Stimulated activated naive CD8-positive, alpha-beta T cell treated with anti-CD3 and anti-CD28 coated beads, Interleukin-15, Interleukin-2, amounts not matched to agents 100 ng/mL and 50 ng/mL, for 24 hours (primary cell): ENCODE measurements around the gene GNMT.

Experiments
- H3K27ac Mint-ChIP-seq: one replicate; pipeline ENCODE4 v1.8.0; 2021; ENCODE audit warnings: mild to moderate bottlenecking, mixed read lengths
- H3K27me3 Mint-ChIP-seq: one replicate; pipeline ENCODE4 v1.8.0; 2021; ENCODE audit warnings: mixed read lengths
- H3K36me3 Mint-ChIP-seq: one replicate; pipeline ENCODE4 v1.8.0; 2021; ENCODE audit warnings: low read depth, mixed read lengths
- H3K4me1 Mint-ChIP-seq: one replicate; pipeline ENCODE4 v1.8.0; 2021; ENCODE audit warnings: low read depth, mixed read lengths
- H3K4me3 Mint-ChIP-seq: one replicate; pipeline ENCODE4 v1.8.0; 2021; ENCODE audit warnings: mild to moderate bottlenecking, mixed read lengths
- H3K9me3 Mint-ChIP-seq: one replicate; pipeline ENCODE4 v1.8.0; 2021; ENCODE audit warnings: mixed read lengths

Gene GNMT

DNA sequence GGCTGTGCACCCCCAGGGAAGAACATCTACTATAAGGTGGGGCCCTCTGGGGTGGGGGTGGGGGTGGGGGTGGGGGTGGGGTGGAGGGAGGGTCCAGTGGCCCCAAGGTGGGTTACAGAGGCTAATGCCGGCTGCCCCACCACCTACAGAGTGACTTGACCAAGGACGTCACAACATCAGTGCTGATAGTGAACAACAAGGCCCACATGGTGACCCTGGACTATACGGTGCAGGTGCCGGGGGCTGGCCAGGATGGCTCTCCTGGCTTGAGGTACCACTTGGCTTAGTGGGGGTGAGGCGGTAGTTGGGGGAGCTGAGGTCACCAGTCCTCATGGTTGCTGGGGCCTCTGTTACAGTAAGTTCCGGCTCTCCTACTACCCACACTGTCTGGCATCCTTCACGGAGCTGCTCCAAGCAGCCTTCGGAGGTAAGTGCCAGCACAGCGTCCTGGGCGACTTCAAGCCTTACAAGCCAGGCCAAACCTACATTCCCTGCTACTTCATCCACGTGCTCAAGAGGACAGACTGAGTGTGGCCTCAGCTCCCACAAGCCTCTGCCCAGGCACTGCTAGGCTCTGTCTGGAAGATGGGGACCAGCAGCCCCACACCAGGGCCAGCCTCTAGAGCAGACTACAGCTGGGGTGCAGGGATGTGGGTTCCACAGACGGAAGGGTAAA is 2.8 kb downstream of the GNMT start:
- Mint-ChIP-seq H3K9me3 (no peaks in the 10 kb centered on the region), H3K27me3 (no peaks in the 10 kb centered on the region), H3K4me3 (no peak overlapping the region), H3K27ac (no peak overlapping the region), H3K4me1 (peaks cover 9% of the 10 kb centered on the region), H3K36me3 (peaks cover 11% of the 10 kb centered on the region)

DNA sequence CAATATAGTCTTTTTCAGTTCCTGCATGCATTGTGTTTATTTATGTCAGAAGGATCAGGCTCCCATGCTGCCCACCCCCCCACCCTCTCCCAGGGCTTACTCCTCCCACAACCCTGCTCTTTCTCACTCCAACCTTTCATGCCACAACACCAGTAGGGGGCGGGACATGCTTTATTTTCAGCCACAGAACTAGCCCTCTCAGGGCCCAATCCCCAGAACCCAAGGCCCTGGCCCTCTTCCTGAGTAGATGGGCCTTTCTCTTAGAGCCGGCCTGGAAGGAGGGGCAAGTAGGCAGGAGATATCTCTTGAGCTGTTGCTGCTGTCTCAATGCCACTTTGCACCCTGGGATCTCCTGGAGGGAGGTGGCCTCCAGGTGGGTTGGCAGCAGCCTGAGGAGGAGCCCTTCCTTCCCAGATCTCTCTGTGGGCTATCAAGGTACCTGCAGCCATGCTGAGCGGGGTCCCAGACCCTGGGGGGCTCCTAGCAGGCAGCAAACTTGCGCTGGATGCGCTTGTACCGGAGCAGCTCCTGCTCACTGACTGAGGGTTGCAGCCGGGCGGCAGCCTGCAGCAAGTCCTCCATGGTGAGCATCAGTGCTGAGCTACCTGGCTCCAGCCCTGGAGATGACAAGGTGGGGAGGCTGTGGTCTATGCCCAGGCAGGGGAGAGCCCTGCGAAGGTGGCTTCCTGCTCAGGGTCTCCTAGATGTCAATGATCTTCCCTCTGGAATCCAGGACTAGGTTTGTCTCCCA is 3.5 kb downstream of the GNMT start:
- H3K27ac Mint-ChIP-seq: no peak overlapping the region
- no peak overlapping the region for H3K4me3 Mint-ChIP-seq
- peaks cover 11% of the 10 kb centered on the region for H3K36me3 Mint-ChIP-seq
- H3K4me1 Mint-ChIP-seq: peaks cover 9% of the 10 kb centered on the region
- H3K9me3 Mint-ChIP-seq: no peaks in the 10 kb centered on the region
- no peaks in the 10 kb centered on the region for H3K27me3 Mint-ChIP-seq

DNA sequence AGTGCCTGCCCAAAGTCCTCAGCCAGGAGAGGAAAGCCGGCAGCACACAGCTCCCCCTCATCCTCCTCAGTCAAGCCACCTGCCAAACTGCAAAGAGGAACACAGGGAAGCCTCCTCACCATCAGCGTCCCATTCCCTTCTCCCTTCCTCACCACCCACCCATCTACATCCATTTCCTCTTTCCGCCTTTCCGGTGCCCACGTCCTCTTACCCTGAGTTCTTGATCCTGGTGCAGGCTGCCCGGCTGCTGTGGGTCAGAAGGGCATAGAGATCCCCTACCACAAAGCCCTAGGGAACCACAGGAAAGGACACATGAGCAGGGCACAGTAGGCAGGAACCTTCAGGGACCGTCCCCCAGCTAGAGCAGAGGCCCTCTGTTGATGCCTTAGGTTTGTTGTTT is 6.0 kb downstream of the GNMT start:
- peaks cover 11% of the 10 kb centered on the region for H3K36me3 Mint-ChIP-seq
- no peaks in the 10 kb centered on the region for H3K27me3 Mint-ChIP-seq
- no peaks in the 10 kb centered on the region for H3K9me3 Mint-ChIP-seq
- H3K4me3 Mint-ChIP-seq: no peak overlapping the region
- peaks cover 14% of the 10 kb centered on the region for H3K4me1 Mint-ChIP-seq
- H3K27ac Mint-ChIP-seq: no peak overlapping the region

DNA sequence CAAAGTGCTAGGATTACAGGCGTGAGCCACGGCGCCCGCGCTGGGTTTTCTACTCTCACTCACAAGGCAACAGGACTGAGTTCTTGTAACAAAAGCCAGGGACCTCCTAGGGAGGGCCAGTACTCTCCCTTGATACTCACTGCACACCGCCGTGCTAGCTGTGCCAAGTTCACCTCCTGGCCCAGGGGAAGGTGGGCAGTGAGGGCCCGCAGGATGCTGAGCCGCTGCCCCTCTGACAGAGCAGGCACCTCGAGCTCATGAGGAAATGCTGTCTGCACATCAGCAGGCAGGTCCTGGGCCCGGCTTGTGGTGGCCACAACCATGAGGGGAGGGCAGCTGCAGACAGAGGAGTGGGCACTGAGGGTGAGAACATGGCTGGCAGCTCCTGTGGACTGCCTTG is 6.7 kb downstream of the GNMT start:
- peaks cover 18% of the 10 kb centered on the region for H3K4me1 Mint-ChIP-seq
- no peaks in the 10 kb centered on the region for H3K9me3 Mint-ChIP-seq
- H3K36me3 Mint-ChIP-seq: peaks cover 5% of the 10 kb centered on the region
- no peak overlapping the region for H3K4me3 Mint-ChIP-seq
- H3K27me3 Mint-ChIP-seq: no peaks in the 10 kb centered on the region
- no peak overlapping the region for H3K27ac Mint-ChIP-seq

DNA sequence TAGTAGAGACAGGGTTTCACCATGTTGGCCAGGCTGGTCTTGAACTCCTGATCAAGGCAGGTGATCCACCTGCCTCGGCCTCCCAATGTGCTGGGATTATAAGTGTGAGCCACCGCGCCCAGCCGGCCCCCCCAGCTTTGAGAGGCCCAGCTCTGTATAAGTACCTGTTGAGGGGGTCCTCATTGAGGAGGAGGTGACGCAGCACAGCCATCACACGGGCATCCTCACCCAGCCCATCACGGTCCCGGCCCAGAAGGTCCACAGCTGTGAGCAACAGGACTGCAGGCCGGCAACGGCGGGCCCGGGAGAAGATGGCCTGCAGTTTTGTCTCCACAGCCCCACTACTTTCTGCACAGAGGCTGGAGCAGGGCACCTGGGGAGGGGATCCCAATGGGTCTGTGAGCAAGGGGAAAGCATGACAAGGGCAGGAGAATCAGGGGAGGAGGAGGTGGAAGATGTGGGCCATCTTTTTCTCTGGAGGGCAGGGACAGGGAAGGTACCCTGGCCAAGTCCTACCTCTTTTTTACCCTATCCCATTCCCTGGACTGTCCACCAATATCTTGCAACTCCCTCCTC is 7.7 kb downstream of the GNMT start:
- peaks cover 5% of the 10 kb centered on the region for H3K36me3 Mint-ChIP-seq
- peaks cover 18% of the 10 kb centered on the region for H3K4me1 Mint-ChIP-seq
- H3K4me3 Mint-ChIP-seq: no peak overlapping the region
- H3K27me3 Mint-ChIP-seq: no peaks in the 10 kb centered on the region
- no peaks in the 10 kb centered on the region for H3K9me3 Mint-ChIP-seq
- H3K27ac Mint-ChIP-seq: no peak overlapping the region

DNA sequence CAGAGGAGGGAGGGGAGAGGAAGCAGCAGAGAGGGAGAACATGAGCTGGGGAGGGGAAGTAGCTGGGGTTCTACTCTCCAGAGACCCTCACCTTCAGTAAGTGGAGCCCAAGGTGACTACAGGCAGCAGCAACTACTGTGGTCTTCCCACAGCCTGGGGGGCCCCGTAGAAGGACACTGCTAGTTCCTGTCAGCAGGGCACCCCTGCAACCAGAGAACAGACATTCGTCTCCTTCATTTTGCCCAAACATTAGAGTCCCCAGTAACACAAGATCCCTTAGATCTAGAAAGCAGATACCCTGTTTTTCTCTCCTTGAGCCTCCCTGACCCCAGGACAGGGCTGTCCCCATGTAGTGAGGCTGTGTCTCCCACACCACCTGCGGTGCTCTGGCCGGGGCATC is 8.2 kb downstream of the GNMT start:
- Mint-ChIP-seq H3K36me3 (peaks cover 5% of the 10 kb centered on the region), H3K27me3 (no peaks in the 10 kb centered on the region), H3K27ac (no peak overlapping the region), H3K4me1 (peaks cover 20% of the 10 kb centered on the region), H3K9me3 (no peaks in the 10 kb centered on the region), H3K4me3 (no peak overlapping the region)

DNA sequence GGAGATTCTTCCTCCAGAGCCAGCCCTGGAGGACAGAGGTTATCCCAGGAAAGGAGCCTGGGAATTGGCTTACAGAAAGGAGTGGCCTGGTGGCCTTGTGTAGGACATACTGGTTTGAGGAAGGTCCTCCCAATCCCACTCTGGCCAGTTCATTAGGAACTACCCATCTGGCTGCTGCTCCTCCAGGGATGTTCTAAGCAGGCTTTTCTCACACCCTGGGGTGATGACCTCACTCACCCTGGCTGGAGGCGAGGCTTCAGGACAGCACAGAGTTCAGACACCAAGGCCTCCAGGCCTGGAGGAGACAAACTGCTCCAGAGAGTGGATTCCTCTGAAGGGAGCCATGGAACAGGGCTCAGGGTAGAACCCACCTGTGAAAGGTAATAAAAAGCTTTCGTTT is 8.9 kb downstream of the GNMT start:
- no peaks in the 10 kb centered on the region for H3K27me3 Mint-ChIP-seq
- peaks cover 4% of the 10 kb centered on the region for H3K36me3 Mint-ChIP-seq
- no peak overlapping the region for H3K4me3 Mint-ChIP-seq
- H3K9me3 Mint-ChIP-seq: no peaks in the 10 kb centered on the region
- peaks cover 23% of the 10 kb centered on the region for H3K4me1 Mint-ChIP-seq
- no peak overlapping the region for H3K27ac Mint-ChIP-seq

DNA sequence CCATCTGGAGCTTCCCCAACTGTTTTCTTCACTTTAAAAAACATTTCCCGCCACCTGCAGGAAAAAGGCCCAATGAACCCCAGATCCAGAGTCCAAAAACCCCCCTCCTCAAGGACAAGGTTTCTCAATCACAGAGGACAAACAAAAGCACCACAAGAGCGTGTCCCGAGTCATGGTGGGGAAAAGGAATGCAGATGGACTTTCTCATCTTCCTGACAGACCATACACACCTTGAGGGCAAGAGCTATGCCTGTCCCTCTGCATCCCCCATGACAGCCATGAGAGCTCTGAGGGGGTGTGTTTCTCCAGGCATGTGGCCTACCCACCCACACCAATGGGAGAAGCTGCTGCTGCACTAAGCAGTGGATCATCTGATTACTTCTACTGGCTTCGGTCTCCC is 9.4 kb downstream of the GNMT start:
- Mint-ChIP-seq H3K36me3 (no peaks in the 10 kb centered on the region), H3K4me1 (peaks cover 28% of the 10 kb centered on the region), H3K27me3 (no peaks in the 10 kb centered on the region), H3K27ac (no peak overlapping the region), H3K4me3 (no peak overlapping the region), H3K9me3 (no peaks in the 10 kb centered on the region)

DNA sequence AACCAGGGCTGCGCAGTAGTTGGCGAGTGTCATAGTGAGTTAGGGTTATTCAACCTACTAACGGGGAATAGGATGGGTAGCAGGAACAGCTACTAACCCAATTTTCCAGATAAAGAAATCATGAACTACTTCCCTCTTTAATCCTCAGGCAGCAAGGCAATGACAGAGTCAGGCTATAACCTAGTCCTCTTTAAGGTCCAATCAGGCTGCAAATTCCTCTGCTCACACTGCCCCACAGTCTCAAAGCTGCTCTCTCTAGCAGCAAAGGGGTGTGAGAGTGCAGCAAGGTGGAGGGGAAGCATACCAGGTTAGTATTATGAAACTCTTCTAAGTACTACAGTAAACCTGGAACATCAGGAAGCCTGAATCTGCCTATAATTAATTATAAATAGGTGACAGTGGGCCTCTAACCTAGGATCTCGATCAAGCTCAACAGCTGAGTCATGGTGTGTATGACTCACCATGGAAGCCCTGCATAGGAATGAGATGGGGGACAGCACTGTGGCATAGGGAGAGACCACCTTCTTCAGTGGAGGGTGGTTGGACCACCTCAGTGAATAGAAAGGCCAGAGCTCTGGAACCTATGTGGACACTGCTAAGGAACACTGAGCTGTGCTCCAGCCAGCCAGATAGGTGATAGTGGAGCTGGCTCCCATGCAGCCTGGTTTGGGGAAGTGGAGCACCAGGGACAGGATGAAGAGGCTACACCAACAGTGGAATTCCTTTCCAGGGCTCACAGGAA is 10.5 kb downstream of the GNMT start:
- no peak overlapping the region for H3K4me3 Mint-ChIP-seq
- H3K36me3 Mint-ChIP-seq: no peaks in the 10 kb centered on the region
- no peaks in the 10 kb centered on the region for H3K27me3 Mint-ChIP-seq
- H3K9me3 Mint-ChIP-seq: no peaks in the 10 kb centered on the region
- peaks cover 35% of the 10 kb centered on the region for H3K4me1 Mint-ChIP-seq
- peak overlapping the region; percentile 83 for H3K27ac Mint-ChIP-seq

DNA sequence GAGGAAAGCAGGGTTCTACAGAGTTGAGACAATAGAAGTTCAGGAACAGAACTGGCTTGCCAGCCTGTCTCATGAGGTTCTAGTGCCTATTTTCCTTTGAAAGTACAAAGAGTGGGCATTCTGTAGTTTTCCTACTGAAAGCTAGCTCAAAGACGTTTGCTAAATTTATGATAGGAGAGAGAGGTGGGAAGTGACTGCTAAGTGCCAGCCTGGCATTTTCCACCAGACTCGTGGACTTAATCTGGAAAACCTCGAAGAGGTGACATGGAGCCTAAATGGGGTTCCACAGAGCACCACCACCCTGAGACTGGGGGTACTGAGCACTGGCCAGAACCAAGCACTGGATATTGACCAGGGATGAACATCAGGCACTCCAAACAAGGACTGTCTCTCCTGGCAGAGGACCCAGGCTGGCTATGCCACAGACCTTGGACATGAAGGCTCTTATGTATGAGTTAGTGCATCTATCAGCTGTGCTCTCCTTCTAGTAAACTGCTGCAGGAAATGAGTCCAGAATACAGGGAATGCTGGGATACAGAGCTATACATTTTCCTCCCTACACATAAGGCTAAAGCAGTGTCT is 11.3 kb downstream of the GNMT start:
- H3K4me3 Mint-ChIP-seq: no peak overlapping the region
- peaks cover 43% of the 10 kb centered on the region for H3K4me1 Mint-ChIP-seq
- H3K36me3 Mint-ChIP-seq: peaks cover 3% of the 10 kb centered on the region
- no peaks in the 10 kb centered on the region for H3K27me3 Mint-ChIP-seq
- H3K9me3 Mint-ChIP-seq: no peaks in the 10 kb centered on the region
- no peak overlapping the region for H3K27ac Mint-ChIP-seq

DNA sequence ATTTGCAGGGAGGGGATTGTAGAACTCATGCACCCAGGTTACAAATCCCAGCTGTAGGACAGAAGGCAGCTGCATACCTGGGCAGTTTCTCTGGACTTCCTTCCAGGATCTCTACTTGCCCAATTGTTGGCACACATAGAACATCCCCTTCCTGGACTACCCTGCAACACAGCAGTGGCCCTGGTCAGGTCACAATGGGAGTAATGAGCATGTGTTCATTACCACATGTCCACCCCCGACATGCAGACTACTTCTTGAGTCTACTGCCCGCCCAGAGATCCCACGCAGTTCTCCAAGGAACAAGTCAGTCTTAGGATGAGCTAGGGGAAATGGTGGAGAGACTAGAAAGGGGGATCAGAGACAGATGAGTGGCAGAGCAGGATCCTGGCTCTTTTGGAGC is 13.4 kb downstream of the GNMT start:
- H3K4me3 Mint-ChIP-seq: no peak overlapping the region
- H3K27me3 Mint-ChIP-seq: no peaks in the 10 kb centered on the region
- H3K4me1 Mint-ChIP-seq: peaks cover 55% of the 10 kb centered on the region
- no peak overlapping the region for H3K27ac Mint-ChIP-seq
- H3K36me3 Mint-ChIP-seq: peaks cover 13% of the 10 kb centered on the region
- H3K9me3 Mint-ChIP-seq: no peaks in the 10 kb centered on the region

DNA sequence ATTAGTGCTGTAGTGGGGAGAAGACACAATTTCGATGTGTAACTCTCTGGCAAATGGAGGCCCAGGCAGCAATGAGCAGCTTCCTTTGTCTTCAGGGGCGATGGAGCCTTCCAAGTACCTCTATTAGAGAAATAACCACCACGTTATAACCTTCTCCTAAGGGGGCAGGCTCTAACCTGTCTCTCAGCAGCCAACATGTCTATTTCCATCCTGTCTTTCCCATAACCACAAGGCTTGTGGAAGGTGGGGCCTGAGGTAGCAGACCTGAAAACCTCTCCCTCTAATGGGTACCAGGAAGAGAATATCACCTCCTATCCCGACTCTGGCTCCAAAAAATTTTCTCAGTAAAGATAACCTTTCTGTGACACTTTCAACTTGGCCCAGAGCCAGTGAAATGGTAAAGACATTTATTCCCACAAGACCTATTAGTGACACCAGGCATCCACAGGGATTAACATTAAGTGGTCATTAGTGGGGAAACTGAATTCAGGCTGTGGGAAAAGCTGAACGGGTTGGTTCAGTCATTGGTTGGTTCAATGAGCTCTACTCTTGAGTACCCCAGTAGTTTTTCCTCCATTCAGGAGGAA is 14.5 kb downstream of the GNMT start:
- H3K4me1 Mint-ChIP-seq: peaks cover 64% of the 10 kb centered on the region
- H3K9me3 Mint-ChIP-seq: no peaks in the 10 kb centered on the region
- peaks cover 13% of the 10 kb centered on the region for H3K36me3 Mint-ChIP-seq
- H3K27ac Mint-ChIP-seq: peak overlapping the region; percentile 80
- H3K27me3 Mint-ChIP-seq: no peaks in the 10 kb centered on the region
- no peak overlapping the region for H3K4me3 Mint-ChIP-seq

DNA sequence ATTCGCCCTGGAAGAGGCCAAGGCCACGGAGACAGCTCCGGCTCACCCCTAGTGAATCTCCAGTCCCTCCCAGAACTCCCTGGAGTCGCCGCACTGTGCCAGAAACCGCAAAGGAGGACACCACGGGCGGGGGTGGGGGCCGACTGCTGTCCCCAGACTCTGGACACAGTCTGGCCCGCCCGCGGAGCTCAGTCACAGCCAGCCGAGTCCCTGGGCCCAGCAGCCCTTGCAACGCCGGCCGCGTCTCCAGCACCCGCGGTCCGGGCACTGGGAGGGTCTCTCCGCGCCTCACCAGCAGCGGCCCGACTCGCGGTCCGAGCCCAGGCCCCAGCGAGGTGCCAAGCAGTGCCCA is 17.9 kb downstream of the GNMT start:
- H3K27me3 Mint-ChIP-seq: no peaks in the 10 kb centered on the region
- H3K27ac Mint-ChIP-seq: peak overlapping the region; percentile 92
- peak overlapping the region; percentile 93 for H3K4me3 Mint-ChIP-seq
- H3K4me1 Mint-ChIP-seq: peaks cover 59% of the 10 kb centered on the region
- H3K9me3 Mint-ChIP-seq: no peaks in the 10 kb centered on the region
- H3K36me3 Mint-ChIP-seq: peaks cover 13% of the 10 kb centered on the region

DNA sequence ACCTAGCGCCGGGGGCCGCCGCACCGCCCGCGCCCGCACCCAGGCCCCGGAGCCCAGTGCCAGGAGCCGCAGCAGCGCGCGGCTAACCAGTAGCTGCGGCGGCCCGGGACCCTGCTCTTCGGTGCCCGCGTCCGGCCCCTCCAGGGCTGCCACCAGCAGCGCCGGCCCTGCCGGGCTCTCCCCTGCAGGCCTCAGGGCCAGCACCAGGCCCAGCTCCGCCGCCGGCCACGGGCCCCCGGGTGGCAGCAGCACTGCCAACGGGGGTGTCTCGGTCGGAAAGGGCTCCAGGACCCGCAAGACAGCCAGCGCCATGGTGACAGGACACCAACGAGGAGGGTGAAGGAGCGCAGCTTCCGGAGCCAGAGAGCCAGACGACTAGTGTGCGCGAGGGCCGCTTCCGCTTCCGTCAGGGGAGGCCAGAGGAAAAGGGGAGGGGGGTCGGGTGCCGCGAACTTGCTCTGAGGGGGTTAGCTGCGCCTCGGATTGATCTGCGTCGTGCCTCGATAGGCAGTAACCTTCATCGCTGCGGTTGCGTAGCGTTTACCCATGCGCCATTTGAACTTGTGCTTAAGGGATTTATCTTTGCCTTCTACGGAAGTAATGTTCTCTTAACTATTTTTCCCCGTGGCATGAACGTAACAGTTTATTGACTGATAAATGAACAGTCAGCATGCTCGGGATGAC is 18.4 kb downstream of the GNMT start, which contains the start of gene PEX6:
Gene PEX6, minus strand, starts transcription at position 343 of the 684 bp plus-strand sequence. Its CDS starts 31 bp downstream, at position 312.
- Mint-ChIP-seq H3K4me1 (peaks cover 60% of the 10 kb centered on the region), H3K9me3 (no peaks in the 10 kb centered on the region), H3K27ac (peak within 1 kb of the TSS; percentile 98), H3K27me3 (no peaks in the 10 kb centered on the region), H3K36me3 (peaks cover 13% of the 10 kb centered on the region), H3K4me3 (peak within 1 kb of the TSS; percentile 95)
